ENCODE results near the gene BBS12.

DNA sequence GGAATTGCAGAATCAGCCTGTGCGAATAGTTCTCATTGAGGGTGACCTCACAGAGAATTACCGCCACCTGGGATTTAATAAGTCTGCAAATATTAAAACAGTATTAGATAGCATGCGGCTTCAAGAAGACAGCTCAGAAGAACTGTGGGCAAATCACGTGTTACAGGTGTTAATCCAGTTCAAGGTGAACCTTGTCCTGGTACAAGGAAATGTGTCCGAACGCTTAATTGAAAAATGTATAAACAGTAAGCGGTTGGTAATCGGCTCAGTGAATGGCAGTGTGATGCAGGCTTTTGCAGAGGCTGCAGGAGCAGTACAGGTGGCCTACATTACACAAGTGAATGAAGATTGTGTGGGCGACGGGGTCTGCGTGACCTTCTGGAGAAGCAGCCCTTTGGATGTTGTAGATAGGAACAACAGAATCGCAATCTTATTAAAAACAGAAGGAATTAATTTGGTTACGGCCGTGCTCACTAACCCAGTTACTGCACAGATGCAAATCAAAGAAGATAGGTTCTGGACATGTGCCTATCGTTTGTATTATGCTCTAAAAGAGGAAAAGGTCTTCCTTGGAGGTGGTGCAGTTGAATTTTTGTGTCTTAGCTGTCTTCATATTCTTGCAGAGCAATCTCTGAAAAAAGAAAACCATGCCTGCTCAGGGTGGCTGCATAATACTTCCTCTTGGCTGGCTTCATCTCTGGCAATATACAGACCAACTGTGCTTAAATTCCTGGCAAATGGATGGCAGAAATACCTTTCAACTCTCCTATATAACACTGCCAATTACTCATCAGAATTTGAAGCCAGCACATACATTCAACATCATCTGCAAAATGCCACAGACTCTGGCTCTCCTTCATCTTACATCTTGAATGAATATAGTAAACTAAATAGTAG, 10.7 kb downstream of the BBS12 start:
- TF ChIP-seq, protein P1, sequence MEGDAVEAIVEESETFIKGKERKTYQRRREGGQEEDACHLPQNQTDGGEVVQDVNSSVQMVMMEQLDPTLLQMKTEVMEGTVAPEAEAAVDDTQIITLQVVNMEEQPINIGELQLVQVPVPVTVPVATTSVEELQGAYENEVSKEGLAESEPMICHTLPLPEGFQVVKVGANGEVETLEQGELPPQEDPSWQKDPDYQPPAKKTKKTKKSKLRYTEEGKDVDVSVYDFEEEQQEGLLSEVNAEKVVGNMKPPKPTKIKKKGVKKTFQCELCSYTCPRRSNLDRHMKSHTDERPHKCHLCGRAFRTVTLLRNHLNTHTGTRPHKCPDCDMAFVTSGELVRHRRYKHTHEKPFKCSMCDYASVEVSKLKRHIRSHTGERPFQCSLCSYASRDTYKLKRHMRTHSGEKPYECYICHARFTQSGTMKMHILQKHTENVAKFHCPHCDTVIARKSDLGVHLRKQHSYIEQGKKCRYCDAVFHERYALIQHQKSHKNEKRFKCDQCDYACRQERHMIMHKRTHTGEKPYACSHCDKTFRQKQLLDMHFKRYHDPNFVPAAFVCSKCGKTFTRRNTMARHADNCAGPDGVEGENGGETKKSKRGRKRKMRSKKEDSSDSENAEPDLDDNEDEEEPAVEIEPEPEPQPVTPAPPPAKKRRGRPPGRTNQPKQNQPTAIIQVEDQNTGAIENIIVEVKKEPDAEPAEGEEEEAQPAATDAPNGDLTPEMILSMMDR (IDR thresholded peaks at IDR 0.05) = no peak
- TF ChIP-seq FOSL2 (IDR thresholded peaks at IDR 0.05; ENCODE audit: borderline replicate concordance, low read depth) (no peak), EP300 (IDR thresholded peaks at IDR 0.05; ENCODE audit: borderline replicate concordance in 1 of 2, low read depth in 1 of 2, low read length in 1 of 2) (peak; percentile 17 to 85; a peak in 3 of 4 replicates), POLR2AphosphoS5 (IDR thresholded peaks at IDR 0.05; ENCODE audit: low read depth, low read length) (no peak), SMC3 (IDR thresholded peaks at IDR 0.05; ENCODE audit: low read depth, low read length) (no peak), TAF1 (IDR thresholded peaks at IDR 0.05; ENCODE audit: borderline replicate concordance, low read depth, low read length) (no peak), RAD21 (IDR thresholded peaks at IDR 0.05; ENCODE audit: low read length) (no peak), EZH2phosphoT487 (IDR thresholded peaks at IDR 0.05; ENCODE audit: borderline replicate concordance, low read depth) (no peak), NRF1 (IDR thresholded peaks at IDR 0.05; ENCODE audit: low read depth, low read length) (no peak), JUND (IDR thresholded peaks at IDR 0.05) (0 out of 2 replicates have a peak, but pooled peaks have one; percentile 2), TEAD4 (IDR thresholded peaks at IDR 0.05; ENCODE audit: borderline replicate concordance, insufficient read depth) (no peak)
- TF ChIP-seq, protein P2, sequence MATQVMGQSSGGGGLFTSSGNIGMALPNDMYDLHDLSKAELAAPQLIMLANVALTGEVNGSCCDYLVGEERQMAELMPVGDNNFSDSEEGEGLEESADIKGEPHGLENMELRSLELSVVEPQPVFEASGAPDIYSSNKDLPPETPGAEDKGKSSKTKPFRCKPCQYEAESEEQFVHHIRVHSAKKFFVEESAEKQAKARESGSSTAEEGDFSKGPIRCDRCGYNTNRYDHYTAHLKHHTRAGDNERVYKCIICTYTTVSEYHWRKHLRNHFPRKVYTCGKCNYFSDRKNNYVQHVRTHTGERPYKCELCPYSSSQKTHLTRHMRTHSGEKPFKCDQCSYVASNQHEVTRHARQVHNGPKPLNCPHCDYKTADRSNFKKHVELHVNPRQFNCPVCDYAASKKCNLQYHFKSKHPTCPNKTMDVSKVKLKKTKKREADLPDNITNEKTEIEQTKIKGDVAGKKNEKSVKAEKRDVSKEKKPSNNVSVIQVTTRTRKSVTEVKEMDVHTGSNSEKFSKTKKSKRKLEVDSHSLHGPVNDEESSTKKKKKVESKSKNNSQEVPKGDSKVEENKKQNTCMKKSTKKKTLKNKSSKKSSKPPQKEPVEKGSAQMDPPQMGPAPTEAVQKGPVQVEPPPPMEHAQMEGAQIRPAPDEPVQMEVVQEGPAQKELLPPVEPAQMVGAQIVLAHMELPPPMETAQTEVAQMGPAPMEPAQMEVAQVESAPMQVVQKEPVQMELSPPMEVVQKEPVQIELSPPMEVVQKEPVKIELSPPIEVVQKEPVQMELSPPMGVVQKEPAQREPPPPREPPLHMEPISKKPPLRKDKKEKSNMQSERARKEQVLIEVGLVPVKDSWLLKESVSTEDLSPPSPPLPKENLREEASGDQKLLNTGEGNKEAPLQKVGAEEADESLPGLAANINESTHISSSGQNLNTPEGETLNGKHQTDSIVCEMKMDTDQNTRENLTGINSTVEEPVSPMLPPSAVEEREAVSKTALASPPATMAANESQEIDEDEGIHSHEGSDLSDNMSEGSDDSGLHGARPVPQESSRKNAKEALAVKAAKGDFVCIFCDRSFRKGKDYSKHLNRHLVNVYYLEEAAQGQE (IDR thresholded peaks at IDR 0.05; ENCODE audit: low read depth, low read length) = no peak
- TF ChIP-seq, protein P3, sequence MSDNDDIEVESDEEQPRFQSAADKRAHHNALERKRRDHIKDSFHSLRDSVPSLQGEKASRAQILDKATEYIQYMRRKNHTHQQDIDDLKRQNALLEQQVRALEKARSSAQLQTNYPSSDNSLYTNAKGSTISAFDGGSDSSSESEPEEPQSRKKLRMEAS (IDR thresholded peaks at IDR 0.05; ENCODE audit: low read depth) = no peak
- TF ChIP-seq, protein P4, sequence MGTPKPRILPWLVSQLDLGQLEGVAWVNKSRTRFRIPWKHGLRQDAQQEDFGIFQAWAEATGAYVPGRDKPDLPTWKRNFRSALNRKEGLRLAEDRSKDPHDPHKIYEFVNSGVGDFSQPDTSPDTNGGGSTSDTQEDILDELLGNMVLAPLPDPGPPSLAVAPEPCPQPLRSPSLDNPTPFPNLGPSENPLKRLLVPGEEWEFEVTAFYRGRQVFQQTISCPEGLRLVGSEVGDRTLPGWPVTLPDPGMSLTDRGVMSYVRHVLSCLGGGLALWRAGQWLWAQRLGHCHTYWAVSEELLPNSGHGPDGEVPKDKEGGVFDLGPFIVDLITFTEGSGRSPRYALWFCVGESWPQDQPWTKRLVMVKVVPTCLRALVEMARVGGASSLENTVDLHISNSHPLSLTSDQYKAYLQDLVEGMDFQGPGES (IDR thresholded peaks at IDR 0.05; ENCODE audit: low read depth, low read length) = no peak
